Heart left ventricle (tissue), 16 donors: ENCODE measurements around the gene GPR176. TPM values are rescaled to one million over a fixed set of nuclear protein-coding genes. Genes with fewer than 3 reads are reported as not detected.

Experiments
- ATAC-seq, 4 donors: fragments of 200-7000 bp; cut with Tn5 transposase; one replicate each; pipeline ENCODE4 v1.9.1; 2020 to 2022; ENCODE audit warnings: moderate library complexity in 4 of 4, mild to moderate bottlenecking in 3 of 4, moderate number of reproducible peaks in 1 of 4
- DNase-seq, 5 donors: peaks; one replicate each; pipeline ENCODE4 v3.0.0-alpha.2; 2020
- H3K27ac ChIP-seq, 12 donors: fragments of 200-600 bp; sonication (generic) in 4 of 12; one replicate each; pipeline versions ENCODE4 v1.5.0 to v1.8.0; 2016 to 2022; ENCODE audit warnings: mild to moderate bottlenecking in 2 of 12
- H3K27me3 ChIP-seq, 9 donors: fragments of 200-600 bp; sonication (generic) in 2 of 9; one replicate each; pipeline versions ENCODE4 v1.5.1 to v1.8.0; 2016 to 2022; ENCODE audit warnings: mild to moderate bottlenecking in 3 of 9
- H3K36me3 ChIP-seq, 9 donors: fragments of 200-600 bp; sonication (generic) in 2 of 9; one replicate each; pipeline versions ENCODE4 v1.5.0 to v1.8.0; 2018 to 2022; ENCODE audit warnings: mild to moderate bottlenecking in 2 of 9
- H3K4me1 ChIP-seq, 12 donors: fragments of 200-600 bp; sonication (generic) in 4 of 12; one replicate each; pipeline versions ENCODE4 v1.5.0 to v1.8.0; 2016 to 2022; ENCODE audit warnings: mild to moderate bottlenecking in 3 of 12
- H3K4me3 ChIP-seq, 12 donors: fragments of 200-600 bp; sonication (generic) in 4 of 12; one replicate each; pipeline versions ENCODE4 v1.5.0 to v1.8.0; 2017 to 2022; ENCODE audit warnings: mild to moderate bottlenecking in 9 of 12, moderate library complexity in 4 of 12
- H3K9me3 ChIP-seq, 12 donors: fragments of 200-600 bp; sonication (generic) in 4 of 12; one replicate each; pipeline versions ENCODE4 v1.5.0 to v1.8.0; 2016 to 2022; ENCODE audit warnings: mild to moderate bottlenecking in 1 of 12
- POLR2A ChIP-seq, 2 donors: fragments of 450-650 bp; IDR thresholded peaks; one replicate each; pipeline ENCODE4 v1.6.1; 2017; ENCODE audit warnings: antibody characterized with exemption in 2 of 2, mild to moderate bottlenecking in 2 of 2, moderate library complexity in 2 of 2
- WGBS, 4 donors: extraction: QIAGEN DNeasy Blood & Tissue Kit in 2 of 4; methylation state at CpG; one replicate each; pipeline versions ENCODE4 v1.1.5 to v1.1.7; 2013 to 2018; 5-methylcytosine and 5-hydroxymethylcytosine counted together
- intact Hi-C, 10 donors: fragments of 100-400 bp; cut with DNase I; formaldehyde crosslinking; loops; one replicate each; pipeline versions ENCODE4 v1.11.1 to v1.14.2; 2022
- polyA plus RNA-seq, 2 donors: library from polyadenylated mRNA; stranded (reverse); fragments of 200-250 nt; gene quantifications; one replicate each; pipeline ENCODE4 v1.2.3, GENCODE V29; 2013
- total RNA-seq, 9 donors: library from RNA; depleted of rRNA in 2 of 9; stranded (reverse); fragments of >200 nt in 2 of 9; fragmentation: NEBNext Ultra II Directional in 3 of 9; extraction: Animal tissue kit (Norgen Biotek cat#: 25700) in 3 of 9; gene quantifications; one replicate each; pipeline versions ENCODE4 v1.1.0 to v1.2.4, GENCODE V29; 2016 to 2023
- TF ChIP-seq, protein P1 (sequence below), 12 donors: fragments of 200-600 bp; sonication (generic) in 4 of 12; IDR thresholded peaks; one replicate each; pipeline versions ENCODE4 v1.5.0 to v1.8.0; 2018 to 2022; ENCODE audit warnings: antibody characterized with exemption in 12 of 12, mild to moderate bottlenecking in 5 of 12
- donor health status: ischemic (EF 13 %, LVEDD 7.1; RV severe dilation, severe dysfunction).
- donor health status: healthy with polysubstance abuse.
- donor health status: DM: no; HTN: yes; CAD: no.
- donor health status: DM: no; HTN: no; CAD: no.
- donor health status: ischemic (EF 25% LVEDD 6.9; RV normal size, moderate dysfunction).
- donor health status: ischemic (EF 25% LVEDD 5.7; RV mildly dilated, moderate dysfunction).
- donor health status: healthy.
- donor health status: DM: yes; HTN: yes; CAD: no.
- donor health status: ischemic (EF 35%, LVEDD 5.7; RV mildly dilated, moderate dysfunction).
- donor health status: nonischemic (EF 11% LVEDD 7.7; RV severe dilation, severe dysfunction).
- donor health status: DM: yes; HTN: yes; CAD: no.
- donor health status: PGD.
- donor health status: ischemic (EF 29% LVEDD 5.4; RV normal size, mild dysfunction).
- donor health status: nonischemic (EF 23%, LVEDD 6.1; RV moderate dilation, normal function).

Gene GPR176
- total and polyA plus RNA-seq, 11 donors: 1.1 to 4.3 (median 2.1) TPM

DNA sequence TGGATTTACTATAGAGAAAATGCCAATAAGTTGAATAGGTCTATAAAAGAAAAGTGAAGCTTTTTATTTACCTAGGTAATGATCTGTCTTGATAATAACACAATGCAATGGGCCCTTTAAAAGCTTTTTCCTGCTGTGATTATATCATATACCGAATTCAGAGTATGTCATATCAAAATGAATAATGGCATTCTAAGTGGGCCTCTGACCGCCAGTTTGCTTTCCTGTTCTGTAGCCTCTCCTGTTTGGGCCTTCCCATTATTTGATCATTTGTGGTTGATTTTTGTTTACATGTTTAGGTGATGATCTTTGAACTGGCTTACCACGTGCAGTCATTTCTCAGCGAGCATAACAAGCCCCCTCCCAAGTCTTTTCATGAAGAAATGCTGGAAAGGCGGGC is 28.8 kb upstream of the GPR176 start:
- no peak for TF ChIP-seq POLR2A (IDR thresholded peaks at IDR 0.05)
- TF ChIP-seq, protein P1, sequence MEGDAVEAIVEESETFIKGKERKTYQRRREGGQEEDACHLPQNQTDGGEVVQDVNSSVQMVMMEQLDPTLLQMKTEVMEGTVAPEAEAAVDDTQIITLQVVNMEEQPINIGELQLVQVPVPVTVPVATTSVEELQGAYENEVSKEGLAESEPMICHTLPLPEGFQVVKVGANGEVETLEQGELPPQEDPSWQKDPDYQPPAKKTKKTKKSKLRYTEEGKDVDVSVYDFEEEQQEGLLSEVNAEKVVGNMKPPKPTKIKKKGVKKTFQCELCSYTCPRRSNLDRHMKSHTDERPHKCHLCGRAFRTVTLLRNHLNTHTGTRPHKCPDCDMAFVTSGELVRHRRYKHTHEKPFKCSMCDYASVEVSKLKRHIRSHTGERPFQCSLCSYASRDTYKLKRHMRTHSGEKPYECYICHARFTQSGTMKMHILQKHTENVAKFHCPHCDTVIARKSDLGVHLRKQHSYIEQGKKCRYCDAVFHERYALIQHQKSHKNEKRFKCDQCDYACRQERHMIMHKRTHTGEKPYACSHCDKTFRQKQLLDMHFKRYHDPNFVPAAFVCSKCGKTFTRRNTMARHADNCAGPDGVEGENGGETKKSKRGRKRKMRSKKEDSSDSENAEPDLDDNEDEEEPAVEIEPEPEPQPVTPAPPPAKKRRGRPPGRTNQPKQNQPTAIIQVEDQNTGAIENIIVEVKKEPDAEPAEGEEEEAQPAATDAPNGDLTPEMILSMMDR (IDR thresholded peaks at IDR 0.05): no peak
- Histone ChIP-seq H3K9me3 (no peaks in the 10 kb centered on the region), H3K27me3 (no peaks in the 10 kb centered on the region), H3K36me3 (peaks cover 0 to 100% (median 87%) of the 10 kb centered on the region in 9 donors), H3K27ac (no peak overlapping the region), H3K4me1 (no peaks in the 10 kb centered on the region), H3K4me3 (no peak overlapping the region)
- intact Hi-C loops: loop anchor here in 2 of 10 donors (5.0 to 10.0 kb wide), 2 partner anchors 46 to 63 kb away; no protein-coding TSS in a partner anchor
- no peak for ATAC-seq
- DNase-seq: no peak
- 86 to 90% (median 88%) methylated on average over 5 of the region's 5 CpGs for WGBS, 4 donors

DNA sequence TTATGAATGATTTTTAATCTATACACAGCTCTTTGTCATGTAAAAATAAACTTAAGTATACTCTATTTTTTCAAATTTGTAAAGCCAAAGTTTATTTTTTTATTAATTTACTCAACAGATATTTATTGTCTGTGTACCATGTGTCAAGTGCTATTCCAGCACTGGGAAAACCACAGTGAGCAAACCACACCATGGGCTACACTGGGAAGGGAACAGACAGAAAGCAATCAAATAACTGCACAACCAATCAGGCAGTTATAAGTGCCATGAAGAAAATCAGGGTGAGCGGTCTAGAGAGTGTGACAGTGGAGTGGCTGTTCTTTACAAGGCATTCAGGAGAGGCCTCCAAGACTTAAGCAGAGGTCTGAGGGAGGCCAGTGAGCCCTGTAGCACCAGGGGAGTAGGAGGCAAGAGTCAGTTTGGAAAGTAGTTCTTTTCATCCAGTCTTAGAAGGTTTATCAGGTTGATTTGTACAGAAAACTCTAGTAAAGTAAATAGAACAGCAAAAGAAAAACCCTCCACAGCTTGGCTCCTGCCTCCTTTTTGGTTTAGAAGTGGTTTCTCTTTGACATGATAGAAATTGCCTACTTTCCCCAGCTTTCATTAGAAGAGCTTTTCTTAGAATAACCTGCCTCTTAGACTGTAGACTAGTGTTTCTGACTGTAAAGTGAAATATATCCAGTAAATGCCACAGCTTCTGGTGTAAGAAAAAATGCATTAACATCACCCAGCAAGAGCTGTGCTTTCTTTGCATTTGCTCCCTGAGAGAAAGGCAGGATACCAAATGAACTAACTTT is 27.5 kb upstream of the GPR176 start:
- ATAC-seq (no peak), DNase-seq (no peak)
- intact Hi-C loops: loop anchor here in 2 of 10 donors (5.0 to 10.0 kb wide), 2 partner anchors 47 to 65 kb away; no protein-coding TSS in a partner anchor
- Histone ChIP-seq H3K27me3 (no peaks in the 10 kb centered on the region), H3K27ac (no peak overlapping the region), H3K36me3 (peaks cover 0 to 100% (median 88%) of the 10 kb centered on the region in 9 donors), H3K4me1 (no peaks in the 10 kb centered on the region), H3K9me3 (no peaks in the 10 kb centered on the region), H3K4me3 (no peak overlapping the region)
- WGBS, 4 donors: 87 to 98% (median 97%) methylated on average over 1 of the region's 1 CpG
- TF ChIP-seq, protein P1 (IDR thresholded peaks at IDR 0.05): no peak
- no peak for TF ChIP-seq POLR2A (IDR thresholded peaks at IDR 0.05)

DNA sequence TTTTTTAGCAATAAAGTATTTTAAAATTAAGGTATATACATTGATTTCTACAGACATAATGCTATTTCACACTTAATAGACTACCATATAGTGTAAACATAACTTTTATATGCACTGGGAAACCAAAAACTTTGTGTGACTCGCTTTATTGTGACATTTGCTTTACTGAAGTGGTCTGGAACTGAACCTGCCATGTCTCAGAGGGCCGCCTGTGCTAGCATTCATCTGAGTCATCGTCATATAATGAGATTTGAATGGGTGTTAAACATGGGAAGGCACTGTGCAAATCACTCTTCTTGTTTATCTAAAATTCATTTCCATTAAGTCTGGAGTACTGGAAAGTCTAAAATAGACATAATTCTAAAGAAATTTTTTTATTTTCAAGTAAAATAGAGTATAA is 26.8 kb upstream of the GPR176 start:
- intact Hi-C loops: loop anchor here in 2 of 10 donors (5.0 to 10.0 kb wide), 2 partner anchors 48 to 65 kb away; no protein-coding TSS in a partner anchor
- Histone ChIP-seq H3K4me3 (no peak overlapping the region), H3K36me3 (peaks cover 0 to 100% (median 90%) of the 10 kb centered on the region in 9 donors), H3K27ac (no peak overlapping the region), H3K4me1 (peaks cover 0 to 4% (median 0%) of the 10 kb centered on the region in 12 donors), H3K27me3 (no peaks in the 10 kb centered on the region), H3K9me3 (no peaks in the 10 kb centered on the region)
- 77 to 87% (median 82%) methylated on average over 3 of the region's 3 CpGs for WGBS, 4 donors
- DNase-seq: no peak
- ATAC-seq: no peak
- TF ChIP-seq POLR2A (IDR thresholded peaks at IDR 0.05): no peak
- TF ChIP-seq, protein P1 (IDR thresholded peaks at IDR 0.05): no peak

DNA sequence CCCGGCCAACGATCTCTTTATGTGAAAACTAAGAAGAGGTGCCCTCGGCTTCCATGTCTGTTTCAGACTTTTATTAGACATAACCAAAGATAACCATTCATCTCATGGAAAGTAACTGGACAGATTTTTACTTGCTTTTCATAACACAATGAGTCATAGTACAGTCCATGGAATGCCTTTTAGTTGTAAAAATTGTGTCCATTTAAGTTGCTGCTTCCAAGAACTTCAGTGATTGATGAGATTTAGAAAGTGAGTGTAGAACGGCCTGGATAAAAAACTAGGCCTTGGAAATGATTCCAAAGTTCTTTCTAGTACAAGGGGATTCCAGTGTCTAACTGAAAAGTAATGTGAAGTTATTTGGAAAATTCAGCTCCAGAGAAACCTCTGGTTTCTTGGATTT is 24.7 kb upstream of the GPR176 start:
- WGBS, 4 donors: 95 to 99% (median 97%) methylated on average over 4 of the region's 4 CpGs
- no peaks in the 10 kb centered on the region for H3K27me3 ChIP-seq
- H3K9me3 ChIP-seq: no peaks in the 10 kb centered on the region
- H3K4me1 ChIP-seq: peaks cover 0 to 9% (median under 1%) of the 10 kb centered on the region in 12 donors
- ATAC-seq: no peak
- intact Hi-C loops: loop anchor here in 2 of 10 donors (5.0 to 10.0 kb wide), 2 partner anchors 50 to 68 kb away; no protein-coding TSS in a partner anchor
- H3K4me3 ChIP-seq: no peak overlapping the region
- no peak for DNase-seq
- H3K36me3 ChIP-seq: peaks cover 0 to 100% (median 90%) of the 10 kb centered on the region in 9 donors
- TF ChIP-seq, protein P1 (IDR thresholded peaks at IDR 0.05): no peak
- TF ChIP-seq POLR2A (IDR thresholded peaks at IDR 0.05): no peak
- no peak overlapping the region for H3K27ac ChIP-seq
